Gastrocnemius medialis (tissue), 4 donors: ENCODE data around the gene MAN2A1. TPM values are rescaled to one million over a fixed set of nuclear protein-coding genes. Genes with fewer than 3 reads are reported as not detected.

Experiments
- ATAC-seq, 2 donors: fragments of 150-250 bp; one replicate each; pipeline ENCODE4 v1.9.1; 2016
- DNase-seq, 2 donors: peaks; one replicate each; pipeline ENCODE4 v3.0.0-alpha.2; 2019
- H3K27ac ChIP-seq, 4 donors: fragments of 200-600 bp; sonication (generic); 1 replicate in 1 of 4; 2 replicates in 3 of 4; pipeline ENCODE4 v1.5.1; 2016 to 2018; ENCODE audit warnings: mild to moderate bottlenecking in 2 of 4, moderate library complexity in 1 of 4
- H3K27me3 ChIP-seq, 3 donors: fragments of 200-600 bp; sonication (generic) in 2 of 3; 1 replicate in 1 of 3; 2 replicates in 2 of 3; pipeline versions ENCODE4 v1.5.1 to v1.6.0; 2016 to 2019; ENCODE audit warnings: mild to moderate bottlenecking in 1 of 3, moderate library complexity in 1 of 3
- H3K36me3 ChIP-seq, 2 donors: fragments of 200-600 bp; sonication (generic) in 1 of 2; one replicate each; pipeline ENCODE4 v1.5.1; 2017 to 2018
- H3K4me1 ChIP-seq, 2 donors: fragments of 200-600 bp; sonication (generic) in 1 of 2; one replicate each; pipeline ENCODE4 v1.5.1; 2016 to 2017; ENCODE audit warnings: mild to moderate bottlenecking in 2 of 2
- H3K4me3 ChIP-seq, 4 donors: fragments of 200-600 bp; sonication (generic) in 3 of 4; 1 replicate in 1 of 4; 2 replicates in 3 of 4; pipeline ENCODE4 v1.5.1; 2016 to 2019; ENCODE audit warnings: mild to moderate bottlenecking in 2 of 4
- H3K9me3 ChIP-seq, 3 donors: fragments of 200-600 bp; sonication (generic) in 2 of 3; 1 replicate in 1 of 3; 2 replicates in 2 of 3; pipeline ENCODE4 v1.5.1; 2016 to 2019
- POLR2A ChIP-seq, 2 donors: fragments of 450-650 bp; IDR thresholded peaks; one replicate each; pipeline ENCODE4 v1.6.1; 2017; ENCODE audit warnings: antibody characterized with exemption in 2 of 2, mild to moderate bottlenecking in 2 of 2, moderate library complexity in 2 of 2
- in situ Hi-C, 4 donors: fragments of 200-750 bp; cut with MboI; loops; one replicate each; pipeline versions ENCODE4 v1.15.0 to v1.8.0; 2017; ENCODE audit warnings: low sequenced_read_pairs in 4 of 4
- intact Hi-C: fragments of 100-400 bp; cut with DNase I; formaldehyde crosslinking; loops from one replicate; pipeline ENCODE4 v1.15.1; 2023; ENCODE audit warnings: low total_unique reads
- total RNA-seq, 4 donors: library from RNA; depleted of rRNA; stranded (reverse); fragments of >200 nt; gene quantifications; one replicate each; pipeline versions ENCODE4 v1.1.0 to v1.2.3, GENCODE V29; 2016
- TF ChIP-seq, protein P1 (sequence below), 5 experiments: fragments of 450-650 bp in 3 of 5; fragments of 200-600 bp in 2 of 5; sonication (generic) in 2 of 5; IDR thresholded peaks in 4 of 5; conservative IDR thresholded peaks in 1 of 5; 1 replicate in 4 of 5; 2 replicates in 1 of 5; pipeline ENCODE4 v1.5.1; 2016 to 2019; ENCODE audit warnings: antibody characterized with exemption in 5 of 5, mild to moderate bottlenecking in 3 of 5, moderate library complexity in 3 of 5

MAN2A1 gene
- total RNA-seq, 4 donors from 2014 or later, result 15.0 to 28.6 (median 19.8) TPM

DNA sequence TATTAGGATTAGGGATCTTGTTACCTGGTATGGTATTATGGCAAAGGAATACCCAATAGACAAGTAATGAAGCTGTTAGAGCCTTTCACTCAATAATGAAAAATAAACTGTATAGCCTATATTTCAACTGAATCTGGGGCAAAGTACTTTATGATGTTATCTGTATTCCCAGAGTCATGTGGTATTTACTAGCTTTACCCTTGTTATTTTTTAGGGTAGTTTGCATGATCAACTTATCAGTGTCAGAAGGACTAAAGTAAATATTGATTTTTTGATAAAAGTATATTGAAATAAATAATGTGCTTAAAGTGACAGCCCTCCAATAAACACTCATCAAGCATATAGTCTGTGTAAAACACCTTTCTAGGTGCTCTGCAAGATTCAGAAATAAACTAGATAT, 64.6 kb downstream of the MAN2A1 start:
- intact Hi-C loops, result no loop called here
- TF ChIP-seq, protein P1, sequence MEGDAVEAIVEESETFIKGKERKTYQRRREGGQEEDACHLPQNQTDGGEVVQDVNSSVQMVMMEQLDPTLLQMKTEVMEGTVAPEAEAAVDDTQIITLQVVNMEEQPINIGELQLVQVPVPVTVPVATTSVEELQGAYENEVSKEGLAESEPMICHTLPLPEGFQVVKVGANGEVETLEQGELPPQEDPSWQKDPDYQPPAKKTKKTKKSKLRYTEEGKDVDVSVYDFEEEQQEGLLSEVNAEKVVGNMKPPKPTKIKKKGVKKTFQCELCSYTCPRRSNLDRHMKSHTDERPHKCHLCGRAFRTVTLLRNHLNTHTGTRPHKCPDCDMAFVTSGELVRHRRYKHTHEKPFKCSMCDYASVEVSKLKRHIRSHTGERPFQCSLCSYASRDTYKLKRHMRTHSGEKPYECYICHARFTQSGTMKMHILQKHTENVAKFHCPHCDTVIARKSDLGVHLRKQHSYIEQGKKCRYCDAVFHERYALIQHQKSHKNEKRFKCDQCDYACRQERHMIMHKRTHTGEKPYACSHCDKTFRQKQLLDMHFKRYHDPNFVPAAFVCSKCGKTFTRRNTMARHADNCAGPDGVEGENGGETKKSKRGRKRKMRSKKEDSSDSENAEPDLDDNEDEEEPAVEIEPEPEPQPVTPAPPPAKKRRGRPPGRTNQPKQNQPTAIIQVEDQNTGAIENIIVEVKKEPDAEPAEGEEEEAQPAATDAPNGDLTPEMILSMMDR (IDR thresholded peaks at IDR 0.05 in 4 of 5, conservative IDR thresholded peaks at IDR 0.05 in 1 of 5), result no peak
- TF ChIP-seq POLR2A (IDR thresholded peaks at IDR 0.05), result no peak

DNA sequence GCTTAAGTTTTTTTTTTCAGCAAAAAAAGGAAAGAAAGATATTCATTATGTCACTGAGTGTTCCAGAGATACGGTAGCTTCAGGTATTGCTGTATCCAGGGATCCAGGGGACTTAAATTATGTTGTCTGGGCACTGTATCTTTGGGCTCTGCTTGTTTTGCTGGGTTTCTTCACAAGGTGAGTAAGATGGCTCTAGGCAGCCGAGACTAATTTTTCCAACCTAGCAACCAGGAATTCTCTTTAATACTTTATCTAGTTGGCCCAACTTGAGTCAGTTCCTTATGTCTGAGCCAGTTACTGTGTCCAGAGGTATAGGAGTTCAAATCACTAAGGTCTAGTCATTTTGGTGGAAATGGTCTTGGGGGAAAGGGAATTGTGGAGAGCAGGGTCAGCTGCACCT, 66.0 kb downstream of the MAN2A1 start:
- no peak for ATAC-seq
- H3K36me3 ChIP-seq, result no peaks in the 10 kb centered on the region
- in situ Hi-C loops (no loop called here), intact Hi-C loops (no loop called here)
- H3K4me3 ChIP-seq, result no peak overlapping the region
- no peaks in the 10 kb centered on the region for H3K27me3 ChIP-seq
- H3K4me1 ChIP-seq, result peaks cover 28 to 38% of the 10 kb centered on the region in 2 donors
- no peaks in the 10 kb centered on the region for H3K9me3 ChIP-seq
- DNase-seq, result no peak
- no peak overlapping the region for H3K27ac ChIP-seq
- no peak for TF ChIP-seq POLR2A (IDR thresholded peaks at IDR 0.05)
- TF ChIP-seq, protein P1 (IDR thresholded peaks at IDR 0.05 in 4 of 5, conservative IDR thresholded peaks at IDR 0.05 in 1 of 5), result no peak

More for the DNA sequence above, 64.6 kb downstream of the MAN2A1 start:
- no peaks in the 10 kb centered on the region for H3K9me3 ChIP-seq
- H3K27me3 ChIP-seq, result no peaks in the 10 kb centered on the region
- no peak for DNase-seq
- no peaks in the 10 kb centered on the region for H3K36me3 ChIP-seq
- H3K27ac ChIP-seq, result no peak overlapping the region
- in situ Hi-C loops, result no loop called here
- no peak for ATAC-seq
- no peak overlapping the region for H3K4me3 ChIP-seq
- peaks cover 40 to 43% of the 10 kb centered on the region in 2 donors for H3K4me1 ChIP-seq

DNA sequence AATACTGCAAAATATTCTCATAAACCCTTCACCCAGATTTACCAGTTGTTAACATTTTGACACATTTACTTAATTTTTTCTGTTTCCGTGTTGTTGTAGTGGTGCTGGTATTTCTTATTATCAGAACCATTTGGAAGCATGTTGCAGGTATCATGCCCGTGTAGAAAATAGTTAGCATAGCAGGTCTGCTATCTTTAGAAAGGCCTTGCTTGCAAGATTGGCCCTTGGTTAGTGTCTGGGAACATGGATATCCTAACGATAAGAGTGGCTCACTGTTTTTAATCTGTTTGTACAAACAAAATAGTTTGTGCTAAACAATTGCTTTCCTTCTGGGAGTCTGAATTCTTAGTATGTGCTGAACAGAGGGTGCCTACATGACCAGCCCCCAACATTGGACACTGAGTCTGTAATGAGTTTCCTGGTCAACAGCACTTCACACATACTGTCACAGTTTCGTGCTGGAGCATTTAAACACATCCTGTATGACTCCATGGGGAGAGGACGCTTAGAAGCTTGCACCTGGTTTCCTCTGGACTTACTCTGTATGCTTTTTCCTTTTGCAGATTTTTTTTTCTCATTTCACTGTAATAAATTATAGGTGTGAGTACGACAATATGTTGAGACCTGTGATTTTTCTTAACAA, 66.9 kb downstream of the MAN2A1 start:
- in situ Hi-C loops (no loop called here), intact Hi-C loops (no loop called here)
- no peak overlapping the region for H3K4me3 ChIP-seq
- no peaks in the 10 kb centered on the region for H3K27me3 ChIP-seq
- peak overlapping the region in 3 of 4 donors; percentile 29 to 72 (median 60) for H3K27ac ChIP-seq
- H3K4me1 ChIP-seq, result peaks cover 22 to 32% of the 10 kb centered on the region in 2 donors
- no peaks in the 10 kb centered on the region for H3K36me3 ChIP-seq
- no peaks in the 10 kb centered on the region for H3K9me3 ChIP-seq
- TF ChIP-seq, protein P1 (IDR thresholded peaks at IDR 0.05 in 4 of 5, conservative IDR thresholded peaks at IDR 0.05 in 1 of 5), result no peak
- TF ChIP-seq POLR2A (IDR thresholded peaks at IDR 0.05), result no peak
- DNase-seq, result no peak
- ATAC-seq, result peak; percentile 38 to 73

DNA sequence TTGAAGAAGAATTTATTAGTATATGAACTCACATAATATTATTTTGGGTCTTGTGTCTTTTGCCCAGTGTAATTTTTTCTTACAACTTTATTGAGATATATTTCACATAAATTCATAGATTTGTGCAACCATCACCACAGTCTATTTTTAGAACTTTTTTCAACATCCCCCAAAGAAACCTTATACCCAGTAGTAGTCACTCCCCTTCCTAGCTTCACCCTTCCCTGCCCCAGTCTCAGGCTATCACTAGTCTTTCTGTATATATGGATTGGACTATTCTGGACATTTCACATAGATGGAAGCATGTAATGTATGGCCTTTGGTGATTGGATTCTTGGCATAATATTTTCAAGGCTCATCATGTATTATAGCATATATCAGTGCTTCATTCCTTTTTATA, 67.8 kb downstream of the MAN2A1 start:
- in situ Hi-C loops, result no loop called here
- Histone ChIP-seq H3K4me1 (peaks cover 22 to 32% of the 10 kb centered on the region in 2 donors), H3K4me3 (no peak overlapping the region), H3K36me3 (no peaks in the 10 kb centered on the region), H3K9me3 (no peaks in the 10 kb centered on the region), H3K27ac (peak overlapping the region; percentile 6 to 72 (median 49)), H3K27me3 (no peaks in the 10 kb centered on the region)
- peak; percentile 52 to 91 for ATAC-seq
- DNase-seq, result no peak
- TF ChIP-seq, protein P1 (IDR thresholded peaks at IDR 0.05 in 4 of 5, conservative IDR thresholded peaks at IDR 0.05 in 1 of 5), result no peak
- TF ChIP-seq POLR2A (IDR thresholded peaks at IDR 0.05), result no peak
- intact Hi-C loops, result no loop called here
